Duodenal mucosa (tissue), 2 donors: Measurements from ENCODE around the gene PRUNE2.

Experiments
- H3K27ac ChIP-seq: one replicate; pipeline ENCODE4 v1.7.0; 2013; ENCODE audit warnings: low read depth, low read length
- H3K27me3 ChIP-seq, 2 donors: one replicate each; pipeline ENCODE4 v1.7.0; 2013; ENCODE audit warnings: low read length in 2 of 2, control low read depth in 1 of 2; ENCODE audit not compliant: insufficient read depth in 2 of 2, control insufficient read depth in 1 of 2
- H3K36me3 ChIP-seq, 2 donors: one replicate each; pipeline ENCODE4 v1.7.0; 2013; ENCODE audit warnings: low read length in 2 of 2, control low read depth in 1 of 2; ENCODE audit not compliant: insufficient read depth in 2 of 2, control insufficient read depth in 1 of 2
- H3K4me1 ChIP-seq, 2 donors: one replicate each; pipeline ENCODE4 v1.7.0; 2013; ENCODE audit warnings: low read length in 2 of 2, control low read depth in 1 of 2; ENCODE audit not compliant: insufficient read depth in 2 of 2, control insufficient read depth in 1 of 2
- H3K4me3 ChIP-seq, 2 donors: one replicate each; pipeline ENCODE4 v1.7.0; 2013; ENCODE audit warnings: low read length in 2 of 2, low read depth in 1 of 2
- H3K9ac ChIP-seq, 2 donors: one replicate each; pipeline ENCODE4 v1.7.0; 2013; ENCODE audit warnings: low read length in 2 of 2, low read depth in 1 of 2
- H3K9me3 ChIP-seq, 2 donors: one replicate each; pipeline ENCODE4 v1.7.0; 2013; ENCODE audit warnings: low read length in 2 of 2, control low read depth in 1 of 2; ENCODE audit not compliant: control insufficient read depth in 1 of 2

The PRUNE2 gene

DNA sequence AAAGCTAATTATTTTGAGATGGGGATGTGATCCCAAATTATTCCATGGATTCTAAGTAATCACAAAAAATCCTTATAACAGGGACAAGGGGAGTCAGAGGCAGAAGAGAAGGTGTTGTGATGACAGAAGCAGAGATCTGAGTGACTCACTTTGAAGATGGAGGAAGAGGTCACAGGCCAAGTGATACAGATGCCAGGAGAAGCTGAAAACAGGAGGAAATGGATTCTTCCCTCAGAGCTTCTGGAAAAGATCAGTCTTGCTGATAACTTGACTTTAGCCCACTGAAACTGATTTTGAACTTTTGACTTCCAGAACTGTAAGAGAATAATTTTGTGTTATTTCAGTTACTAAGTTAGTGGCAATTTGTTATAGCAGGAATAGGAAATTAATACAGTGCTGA is 341.6 kb downstream of the PRUNE2 start:
- Histone ChIP-seq H3K4me1 (peaks cover 0 to 6% of the 10 kb centered on the region in 2 donors), H3K9ac (no peak overlapping the region), H3K9me3 (no peaks in the 10 kb centered on the region), H3K27me3 (no peaks in the 10 kb centered on the region), H3K27ac (no peak overlapping the region), H3K4me3 (no peak overlapping the region), H3K36me3 (no peaks in the 10 kb centered on the region)

GRCh38 chr9:76562511-76562911 is 343.4 kb downstream of the PRUNE2 start:
- no peak overlapping the region for H3K9ac ChIP-seq
- H3K36me3 ChIP-seq: no peaks in the 10 kb centered on the region
- H3K9me3 ChIP-seq: peaks cover 0 to 6% of the 10 kb centered on the region in 2 donors
- peaks cover 0 to 6% of the 10 kb centered on the region in 2 donors for H3K4me1 ChIP-seq
- no peak overlapping the region for H3K27ac ChIP-seq
- H3K27me3 ChIP-seq: no peaks in the 10 kb centered on the region
- no peak overlapping the region for H3K4me3 ChIP-seq

- no peak overlapping the region for H3K9ac ChIP-seq
- H3K9me3 ChIP-seq: peaks cover 0 to 6% of the 10 kb centered on the region in 2 donors
- no peak overlapping the region for H3K4me3 ChIP-seq
- no peaks in the 10 kb centered on the region for H3K27me3 ChIP-seq
- H3K36me3 ChIP-seq: no peaks in the 10 kb centered on the region
- no peak overlapping the region for H3K27ac ChIP-seq
- H3K4me1 ChIP-seq: peaks cover 0 to 6% of the 10 kb centered on the region in 2 donors
Measured at GRCh38 chr9:76561900-76562299, 344.0 kb downstream of the PRUNE2 start.
